Glutamatergic neuron (in vitro differentiated cells): ENCODE results near the gene ENOSF1. TPM values are rescaled to one million over a fixed set of nuclear protein-coding genes. Genes with fewer than 3 reads are reported as not detected.
"Not testable (repeated sequence)": the region's sequence is repeated elsewhere in the genome, so short reads cannot be mapped to it uniquely, and the experiment has no call there.

Experiments used
- DNase-seq: peaks from one replicate; pipeline ENCODE4 v3.0.0; 2022
- H3K27ac Mint-ChIP-seq: one replicate; pipeline ENCODE4 v1.8.0; 2020; ENCODE audit warnings: mild to moderate bottlenecking, mixed read lengths, inconsistent platforms; ENCODE audit not compliant: unreplicated experiment
- H3K27me3 Mint-ChIP-seq: one replicate; pipeline ENCODE4 v1.8.0; 2020; ENCODE audit warnings: mild to moderate bottlenecking, moderate library complexity, mixed read lengths, inconsistent platforms; ENCODE audit not compliant: unreplicated experiment
- H3K36me3 Mint-ChIP-seq: one replicate; pipeline ENCODE4 v1.8.0; 2020; ENCODE audit warnings: mild to moderate bottlenecking, mixed read lengths, inconsistent platforms; ENCODE audit not compliant: unreplicated experiment
- H3K4me1 Mint-ChIP-seq: one replicate; pipeline ENCODE4 v1.8.0; 2020; ENCODE audit warnings: mild to moderate bottlenecking, low read depth, mixed read lengths, inconsistent platforms; ENCODE audit not compliant: unreplicated experiment
- H3K4me3 Mint-ChIP-seq: one replicate; pipeline ENCODE4 v1.8.0; 2020; ENCODE audit warnings: mild to moderate bottlenecking, mixed read lengths, inconsistent platforms; ENCODE audit not compliant: unreplicated experiment
- H3K9me3 Mint-ChIP-seq: one replicate; pipeline ENCODE4 v1.8.0; 2020; ENCODE audit warnings: mild to moderate bottlenecking, moderate library complexity, mixed read lengths, inconsistent platforms; ENCODE audit not compliant: unreplicated experiment
- CTCF ChIP-seq: fragments of 200-600 bp; sonication (generic); IDR thresholded peaks from one replicate; pipeline ENCODE4 v1.5.0; 2021; ENCODE audit not compliant: partially characterized antibody, unreplicated experiment
- total RNA-seq: library from RNA; stranded (reverse); fragmentation: NEBNext Ultra II Directional; extraction: Animal tissue kit (Norgen Biotek cat#: 25700); gene quantifications from one replicate; pipeline ENCODE4 v1.2.1, GENCODE V29; 2021; ENCODE audit not compliant: unreplicated experiment

The ENOSF1 gene
- total RNA-seq, 1 donor from 2014 or later, result 9.7 TPM

- no peak overlapping the region for H3K27ac Mint-ChIP-seq
- no peak for TF ChIP-seq CTCF
- DNase-seq, result no peak
- H3K4me1 Mint-ChIP-seq, result peaks cover 5% of the 10 kb centered on the region
- H3K9me3 Mint-ChIP-seq, result peaks cover 3% of the 10 kb centered on the region
- H3K36me3 Mint-ChIP-seq, result no peaks in the 10 kb centered on the region
- H3K27me3 Mint-ChIP-seq, result peaks cover 3% of the 10 kb centered on the region
- H3K4me3 Mint-ChIP-seq, result no peak overlapping the region
These were observed 28.9 kb downstream of the ENOSF1 start for GRCh38 chr18:683531-683930.

DNA sequence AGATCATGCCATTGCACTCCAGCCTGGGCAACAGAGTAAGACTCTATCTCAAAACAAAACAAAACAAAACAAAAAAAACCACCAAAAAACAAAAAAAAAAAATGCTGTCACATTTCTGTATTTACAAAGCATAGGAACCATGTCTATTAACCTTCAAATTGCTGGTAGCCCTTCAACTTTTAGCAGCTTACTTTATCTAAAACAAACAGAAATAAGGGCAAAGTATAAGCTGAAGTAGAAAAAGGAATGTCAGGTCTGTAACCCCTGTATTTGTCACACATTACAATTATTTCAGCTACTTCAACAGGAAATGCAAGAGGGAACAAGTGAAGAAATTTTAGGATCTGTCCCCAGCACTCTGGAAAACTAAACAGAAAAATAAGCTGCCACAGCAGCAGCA is 29.6 kb downstream of the ENOSF1 start:
- H3K27me3 Mint-ChIP-seq, result peaks cover 3% of the 10 kb centered on the region
- peaks cover 5% of the 10 kb centered on the region for H3K4me1 Mint-ChIP-seq
- no peak overlapping the region for H3K4me3 Mint-ChIP-seq
- H3K36me3 Mint-ChIP-seq, result no peaks in the 10 kb centered on the region
- TF ChIP-seq CTCF, result no peak
- H3K9me3 Mint-ChIP-seq, result peaks cover 3% of the 10 kb centered on the region
- H3K27ac Mint-ChIP-seq, result no peak overlapping the region
- DNase-seq, result no peak

DNA sequence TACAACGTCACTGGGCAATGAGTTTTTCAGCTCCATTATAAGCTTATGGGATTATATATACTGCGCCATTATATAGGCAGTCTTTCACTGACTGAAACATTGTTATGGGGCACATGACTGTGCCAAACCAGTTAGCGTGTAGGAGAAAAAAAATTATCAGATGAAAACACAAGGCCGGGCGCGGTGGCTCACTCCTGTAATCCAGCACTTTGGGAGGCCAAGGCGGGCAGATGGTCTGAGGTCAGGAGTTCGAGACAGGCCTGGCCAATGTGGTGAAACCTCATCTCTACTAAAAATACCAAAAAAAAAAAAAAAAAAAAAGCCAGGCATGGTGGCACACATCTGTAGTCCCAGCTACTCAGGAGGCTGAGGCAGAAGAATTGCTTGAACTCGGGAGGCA is 30.0 kb downstream of the ENOSF1 start:
- not testable (repeated sequence) for H3K4me1 Mint-ChIP-seq, H3K9me3 Mint-ChIP-seq, H3K4me3 Mint-ChIP-seq, DNase-seq, H3K36me3 Mint-ChIP-seq, H3K27me3 Mint-ChIP-seq, H3K27ac Mint-ChIP-seq

DNA sequence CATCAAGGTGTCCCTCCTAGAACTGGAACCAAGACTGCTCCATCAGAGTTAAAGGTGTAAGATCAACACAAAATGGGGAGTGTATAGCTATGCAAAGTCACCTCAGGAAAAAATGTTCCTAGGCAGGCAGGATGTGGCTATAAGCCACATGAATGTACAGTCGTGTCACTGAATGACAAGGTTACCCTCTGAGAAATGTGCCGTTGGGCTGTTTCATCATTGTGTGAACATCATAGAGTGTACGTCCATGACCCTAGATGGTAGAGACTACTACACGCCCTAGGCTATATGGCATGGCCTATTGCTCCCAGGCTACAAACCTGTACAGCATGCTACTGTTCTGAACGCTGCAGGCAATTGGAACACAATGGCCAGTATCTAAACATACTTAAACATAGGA is 30.4 kb downstream of the ENOSF1 start:
- peaks cover 4% of the 10 kb centered on the region for H3K4me1 Mint-ChIP-seq
- peaks cover 3% of the 10 kb centered on the region for H3K9me3 Mint-ChIP-seq
- DNase-seq, result no peak
- no peaks in the 10 kb centered on the region for H3K36me3 Mint-ChIP-seq
- TF ChIP-seq CTCF, result no peak
- H3K4me3 Mint-ChIP-seq, result no peak overlapping the region
- H3K27me3 Mint-ChIP-seq, result peaks cover 3% of the 10 kb centered on the region
- no peak overlapping the region for H3K27ac Mint-ChIP-seq

- TF ChIP-seq CTCF, result no peak
- H3K4me3 Mint-ChIP-seq, result no peak overlapping the region
- no peak for DNase-seq
- no peaks in the 10 kb centered on the region for H3K36me3 Mint-ChIP-seq
- H3K27me3 Mint-ChIP-seq, result peaks cover 1% of the 10 kb centered on the region
- no peaks in the 10 kb centered on the region for H3K9me3 Mint-ChIP-seq
- no peaks in the 10 kb centered on the region for H3K4me1 Mint-ChIP-seq
- H3K27ac Mint-ChIP-seq, result no peak overlapping the region
These were observed 32.0 kb downstream of the ENOSF1 start for GRCh38 chr18:680392-680791.

GRCh38 chr18:679516-679915 is 32.9 kb downstream of the ENOSF1 start:
- H3K4me1 Mint-ChIP-seq, result no peaks in the 10 kb centered on the region
- DNase-seq, result no peak
- no peaks in the 10 kb centered on the region for H3K36me3 Mint-ChIP-seq

More at GRCh38 chr18:679516-679915, 32.9 kb downstream of the ENOSF1 start:
- TF ChIP-seq CTCF, result no peak
- Mint-ChIP-seq H3K9me3 (no peaks in the 10 kb centered on the region), H3K4me3 (no peak overlapping the region), H3K27ac (no peak overlapping the region), H3K27me3 (peaks cover 1% of the 10 kb centered on the region)
